ENCODE measurements around the gene DENND1B. TPM values are rescaled to one million over a fixed set of nuclear protein-coding genes. Genes with fewer than 3 reads are reported as not detected.

Gene DENND1B
- total RNA-seq, 1 donor from 2014 or later, result 13.1 TPM

- Histone ChIP-seq H3K9me3 (ENCODE audit: low read depth) (peaks cover 12% of the 10 kb centered on the region), H3K4me3 (no peak overlapping the region), H3K4me1 (peaks cover 70% of the 10 kb centered on the region), H3K9ac (no peak overlapping the region), H4K20me1 (ENCODE audit: low read depth) (no peaks in the 10 kb centered on the region), H3K27ac (no peak overlapping the region), H2AFZ (replicated peaks) (no peak overlapping the region), H3K4me2 (no peak overlapping the region), H3K36me3 (no peaks in the 10 kb centered on the region), H3K27me3 (no peaks in the 10 kb centered on the region), H3K79me2 (ENCODE audit: low read depth) (no peaks in the 10 kb centered on the region), H3F3A (ENCODE audit: low read depth) (peaks cover 32% of the 10 kb centered on the region)
- Mint-ChIP-seq H3K9me3 (peaks cover 27% of the 10 kb centered on the region), H3K4me1 (peaks cover 42% of the 10 kb centered on the region), H3K27ac (no peak overlapping the region), H3K36me3 (peaks cover 17% of the 10 kb centered on the region), H3K27me3 (ENCODE audit: insufficient read depth, low read depth) (peaks cover 5% of the 10 kb centered on the region), H3K4me3 (no peak overlapping the region)
- no peak for DNase-seq (ENCODE audit: low spot score)
- TF ChIP-seq EZH2phosphoT487 (IDR thresholded peaks at IDR 0.05) (no peak), EZH2 (IDR thresholded peaks at IDR 0.05) (no peak)
- TF ChIP-seq, protein P1, sequence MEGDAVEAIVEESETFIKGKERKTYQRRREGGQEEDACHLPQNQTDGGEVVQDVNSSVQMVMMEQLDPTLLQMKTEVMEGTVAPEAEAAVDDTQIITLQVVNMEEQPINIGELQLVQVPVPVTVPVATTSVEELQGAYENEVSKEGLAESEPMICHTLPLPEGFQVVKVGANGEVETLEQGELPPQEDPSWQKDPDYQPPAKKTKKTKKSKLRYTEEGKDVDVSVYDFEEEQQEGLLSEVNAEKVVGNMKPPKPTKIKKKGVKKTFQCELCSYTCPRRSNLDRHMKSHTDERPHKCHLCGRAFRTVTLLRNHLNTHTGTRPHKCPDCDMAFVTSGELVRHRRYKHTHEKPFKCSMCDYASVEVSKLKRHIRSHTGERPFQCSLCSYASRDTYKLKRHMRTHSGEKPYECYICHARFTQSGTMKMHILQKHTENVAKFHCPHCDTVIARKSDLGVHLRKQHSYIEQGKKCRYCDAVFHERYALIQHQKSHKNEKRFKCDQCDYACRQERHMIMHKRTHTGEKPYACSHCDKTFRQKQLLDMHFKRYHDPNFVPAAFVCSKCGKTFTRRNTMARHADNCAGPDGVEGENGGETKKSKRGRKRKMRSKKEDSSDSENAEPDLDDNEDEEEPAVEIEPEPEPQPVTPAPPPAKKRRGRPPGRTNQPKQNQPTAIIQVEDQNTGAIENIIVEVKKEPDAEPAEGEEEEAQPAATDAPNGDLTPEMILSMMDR (IDR thresholded peaks at IDR 0.05), result no peak
Measured at GRCh38 chr1:197731449-197731848, 43.8 kb downstream of the DENND1B start.

DNA sequence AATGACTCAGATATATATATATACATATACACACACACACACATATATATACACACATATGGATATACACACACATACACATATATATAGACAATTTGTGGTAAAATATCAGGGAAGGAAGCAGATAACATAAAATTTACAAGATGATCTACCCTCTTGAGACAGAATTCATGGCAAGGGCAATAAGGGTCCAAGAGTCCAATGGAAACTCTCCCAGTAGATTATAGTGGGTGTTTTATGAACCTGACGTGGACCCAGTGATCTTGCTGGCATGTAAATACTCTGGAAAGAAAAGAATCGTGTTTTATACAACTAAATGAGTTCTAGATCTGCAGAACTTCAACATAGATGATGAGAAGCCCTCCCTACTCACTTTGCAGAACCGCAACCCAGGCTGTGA is 49.3 kb downstream of the DENND1B start:
- Histone ChIP-seq H3K4me1 (peaks cover 21% of the 10 kb centered on the region), H3K4me2 (no peak overlapping the region), H3F3A (ENCODE audit: low read depth) (no peaks in the 10 kb centered on the region), H3K36me3 (peaks cover 5% of the 10 kb centered on the region), H4K20me1 (ENCODE audit: low read depth) (no peaks in the 10 kb centered on the region), H3K9ac (no peak overlapping the region), H2AFZ (replicated peaks) (no peak overlapping the region), H3K4me3 (no peak overlapping the region), H3K27ac (no peak overlapping the region), H3K27me3 (no peaks in the 10 kb centered on the region), H3K79me2 (ENCODE audit: low read depth) (no peaks in the 10 kb centered on the region), H3K9me3 (ENCODE audit: low read depth) (peaks cover 31% of the 10 kb centered on the region)
- peaks cover 4% of the 10 kb centered on the region for H3K27me3 Mint-ChIP-seq (ENCODE audit: insufficient read depth, low read depth)
- H3K4me1 Mint-ChIP-seq, result peaks cover 2% of the 10 kb centered on the region
- H3K9me3 Mint-ChIP-seq, result peaks cover 40% of the 10 kb centered on the region
- TF ChIP-seq, protein P1 (IDR thresholded peaks at IDR 0.05), result no peak
- TF ChIP-seq EZH2 (IDR thresholded peaks at IDR 0.05), result no peak
- TF ChIP-seq EZH2phosphoT487 (IDR thresholded peaks at IDR 0.05), result no peak
- peaks cover 22% of the 10 kb centered on the region for H3K36me3 Mint-ChIP-seq
- no peak overlapping the region for H3K27ac Mint-ChIP-seq
- no peak for DNase-seq (ENCODE audit: low spot score)
- H3K4me3 Mint-ChIP-seq, result no peak overlapping the region

DNA sequence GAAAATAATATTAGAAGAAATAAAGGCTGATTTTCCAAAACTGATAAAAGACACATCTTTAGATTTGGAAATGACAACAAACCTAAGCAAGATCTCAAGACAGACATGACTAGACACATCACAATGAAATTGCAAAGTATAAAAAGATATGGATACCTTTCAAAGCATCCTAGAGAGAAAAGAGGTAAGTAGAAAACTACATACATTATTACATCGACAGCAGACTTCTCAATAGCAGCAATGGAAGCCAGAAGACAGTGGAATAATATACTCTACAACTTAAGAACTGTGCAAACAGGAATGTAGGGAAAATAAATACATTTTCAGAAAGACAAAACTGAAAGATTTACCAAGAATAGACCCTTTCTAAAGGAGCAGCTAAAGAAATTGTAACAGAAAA is 50.2 kb downstream of the DENND1B start:
- Histone ChIP-seq H3K79me2 (ENCODE audit: low read depth) (no peaks in the 10 kb centered on the region), H3F3A (ENCODE audit: low read depth) (no peaks in the 10 kb centered on the region), H3K4me2 (no peak overlapping the region), H2AFZ (replicated peaks) (no peak overlapping the region), H3K9ac (no peak overlapping the region), H3K36me3 (peaks cover 5% of the 10 kb centered on the region), H3K4me3 (no peak overlapping the region), H3K27ac (no peak overlapping the region), H3K9me3 (ENCODE audit: low read depth) (peaks cover 31% of the 10 kb centered on the region), H3K27me3 (no peaks in the 10 kb centered on the region), H4K20me1 (ENCODE audit: low read depth) (no peaks in the 10 kb centered on the region), H3K4me1 (peaks cover 12% of the 10 kb centered on the region)
- Mint-ChIP-seq H3K9me3 (peaks cover 39% of the 10 kb centered on the region), H3K4me1 (no peaks in the 10 kb centered on the region), H3K27ac (no peak overlapping the region), H3K36me3 (peaks cover 22% of the 10 kb centered on the region), H3K27me3 (ENCODE audit: insufficient read depth, low read depth) (peaks cover 4% of the 10 kb centered on the region), H3K4me3 (no peak overlapping the region)
- TF ChIP-seq EZH2 (IDR thresholded peaks at IDR 0.05) (no peak), EZH2phosphoT487 (IDR thresholded peaks at IDR 0.05) (no peak)
- TF ChIP-seq, protein P1 (IDR thresholded peaks at IDR 0.05), result no peak
- peak; percentile 23 for DNase-seq (ENCODE audit: low spot score)

All from neural progenitor cell (in vitro differentiated cells).